ENCODE results near the gene NALCN. TPM values are rescaled to one million over a fixed set of nuclear protein-coding genes. Genes with fewer than 3 reads are reported as not detected.

NALCN gene
- total and polyA plus RNA-seq, 2 experiments from 2014 or later = 0.50 to 0.87 TPM

DNA sequence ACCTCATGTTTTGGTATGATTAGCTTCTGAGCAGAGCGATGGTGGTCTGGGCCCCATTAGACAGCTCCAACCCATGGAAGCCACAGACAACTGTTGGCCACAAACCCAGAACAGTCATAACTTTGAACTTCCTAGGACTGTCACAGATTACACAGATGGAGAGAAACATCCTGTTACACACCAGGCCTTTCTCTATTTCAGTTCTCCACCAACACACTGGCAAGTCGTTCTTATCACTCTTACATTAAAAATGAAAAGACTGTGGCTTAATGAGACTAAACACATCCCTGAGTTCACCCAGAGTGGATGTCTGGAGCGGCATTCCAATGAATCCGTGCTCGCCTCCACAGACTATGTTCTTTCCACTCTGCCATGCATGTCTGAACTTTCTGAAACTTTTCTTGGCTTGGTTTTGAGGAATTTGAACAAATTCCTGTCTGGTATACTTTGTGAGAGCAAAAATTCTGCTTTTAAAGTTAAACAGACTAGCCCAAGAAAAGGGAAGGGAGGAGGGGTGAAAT, 109.1 kb downstream of the NALCN start:
- H3K9me2 ChIP-seq (ENCODE audit: insufficient read depth) = no peaks in the 10 kb centered on the region; the same call in 1 of the 2 replicates
- no peaks in the 10 kb centered on the region for H3F3A ChIP-seq (replicated peaks; ENCODE audit: low read depth)
- H3K79me2 ChIP-seq (replicated peaks; ENCODE audit: insufficient read depth) = no peaks in the 10 kb centered on the region
- TF ChIP-seq, protein P1, sequence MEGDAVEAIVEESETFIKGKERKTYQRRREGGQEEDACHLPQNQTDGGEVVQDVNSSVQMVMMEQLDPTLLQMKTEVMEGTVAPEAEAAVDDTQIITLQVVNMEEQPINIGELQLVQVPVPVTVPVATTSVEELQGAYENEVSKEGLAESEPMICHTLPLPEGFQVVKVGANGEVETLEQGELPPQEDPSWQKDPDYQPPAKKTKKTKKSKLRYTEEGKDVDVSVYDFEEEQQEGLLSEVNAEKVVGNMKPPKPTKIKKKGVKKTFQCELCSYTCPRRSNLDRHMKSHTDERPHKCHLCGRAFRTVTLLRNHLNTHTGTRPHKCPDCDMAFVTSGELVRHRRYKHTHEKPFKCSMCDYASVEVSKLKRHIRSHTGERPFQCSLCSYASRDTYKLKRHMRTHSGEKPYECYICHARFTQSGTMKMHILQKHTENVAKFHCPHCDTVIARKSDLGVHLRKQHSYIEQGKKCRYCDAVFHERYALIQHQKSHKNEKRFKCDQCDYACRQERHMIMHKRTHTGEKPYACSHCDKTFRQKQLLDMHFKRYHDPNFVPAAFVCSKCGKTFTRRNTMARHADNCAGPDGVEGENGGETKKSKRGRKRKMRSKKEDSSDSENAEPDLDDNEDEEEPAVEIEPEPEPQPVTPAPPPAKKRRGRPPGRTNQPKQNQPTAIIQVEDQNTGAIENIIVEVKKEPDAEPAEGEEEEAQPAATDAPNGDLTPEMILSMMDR (conservative IDR thresholded peaks at IDR 0.05; ENCODE audit: low read depth in 2 of 2) = no peak
- TF ChIP-seq CREB1 (CRISPR knock-in tag; IDR thresholded peaks at IDR 0.05; ENCODE audit: low read depth) = no peak
- no peak for TF ChIP-seq STAT1 (IDR thresholded peaks at IDR 0.05; ENCODE audit: unreplicated experiment)
- no peak overlapping the region for H3K27ac ChIP-seq (ENCODE audit: low read depth)
- no peaks in the 10 kb centered on the region for H3K27me3 ChIP-seq (ENCODE audit: insufficient read depth)
- H3K4me2 ChIP-seq = no peak overlapping the region
- no peaks in the 10 kb centered on the region for H3K4me1 ChIP-seq (ENCODE audit: insufficient read depth)
- H3K27ac Mint-ChIP-seq = no peak overlapping the region
- H3K36me3 Mint-ChIP-seq (ENCODE audit: low read depth) = no peaks in the 10 kb centered on the region
- no peaks in the 10 kb centered on the region for H4K20me1 ChIP-seq (replicated peaks; ENCODE audit: insufficient read depth)
- no peak overlapping the region for H3K4me3 ChIP-seq
- peaks cover 3% of the 10 kb centered on the region; the same call in 1 of the 3 replicates for H3K9me3 Mint-ChIP-seq
- H3K27me3 Mint-ChIP-seq (ENCODE audit: insufficient read depth, low read depth, poor library complexity) = no peaks in the 10 kb centered on the region
- ATAC-seq (no peak), DNase-seq (ENCODE audit: low spot score) (no peak)
- H3K36me3 ChIP-seq (ENCODE audit: insufficient read depth) = no peaks in the 10 kb centered on the region
- H2AFZ ChIP-seq = no peak overlapping the region
- H3K4me3 Mint-ChIP-seq = no peak overlapping the region
- H3K4me1 Mint-ChIP-seq = no peaks in the 10 kb centered on the region

DNA sequence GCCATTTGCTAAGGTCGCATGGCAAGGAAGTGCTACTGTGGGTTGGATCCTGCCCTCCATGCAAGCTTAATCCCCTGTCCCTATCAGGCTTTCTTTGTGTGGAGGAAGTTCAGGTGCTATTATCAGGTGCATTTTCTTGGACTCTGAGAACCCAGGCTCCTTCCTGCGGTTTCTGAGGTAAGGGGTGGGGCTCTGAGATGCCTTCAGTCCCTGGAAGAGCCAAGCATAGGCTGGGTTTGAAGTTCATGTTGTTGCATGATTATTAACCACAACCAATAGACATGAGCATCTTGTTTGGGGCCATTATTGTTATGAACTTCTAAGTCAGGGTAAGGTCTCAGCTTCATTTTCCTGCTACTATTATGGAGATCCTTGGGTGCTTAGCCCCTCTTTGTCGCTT, 109.5 kb downstream of the NALCN start:
- no peaks in the 10 kb centered on the region for H3K79me2 ChIP-seq (replicated peaks; ENCODE audit: insufficient read depth)
- no peak overlapping the region for H3K27ac ChIP-seq (ENCODE audit: low read depth)
- no peaks in the 10 kb centered on the region; the same call in 1 of the 2 replicates for H3K9me2 ChIP-seq (ENCODE audit: insufficient read depth)
- no peaks in the 10 kb centered on the region for H3K4me1 ChIP-seq (ENCODE audit: insufficient read depth)
- no peaks in the 10 kb centered on the region for H3F3A ChIP-seq (replicated peaks; ENCODE audit: low read depth)
- ATAC-seq (no peak), DNase-seq (ENCODE audit: low spot score) (no peak)
- H2AFZ ChIP-seq = no peak overlapping the region
- H3K27me3 Mint-ChIP-seq (ENCODE audit: insufficient read depth, low read depth, poor library complexity) = no peaks in the 10 kb centered on the region
- H3K27ac Mint-ChIP-seq = no peak overlapping the region
- H3K36me3 Mint-ChIP-seq (ENCODE audit: low read depth) = no peaks in the 10 kb centered on the region
- no peaks in the 10 kb centered on the region for H3K27me3 ChIP-seq (ENCODE audit: insufficient read depth)
- H3K4me1 Mint-ChIP-seq = no peaks in the 10 kb centered on the region
- no peak overlapping the region for H3K4me3 ChIP-seq
- no peak overlapping the region for H3K4me2 ChIP-seq
- H4K20me1 ChIP-seq (replicated peaks; ENCODE audit: insufficient read depth) = no peaks in the 10 kb centered on the region
- no peak overlapping the region for H3K4me3 Mint-ChIP-seq
- H3K36me3 ChIP-seq (ENCODE audit: insufficient read depth) = no peaks in the 10 kb centered on the region
- H3K9me3 Mint-ChIP-seq = peaks cover 3% of the 10 kb centered on the region; the same call in 1 of the 3 replicates
- no peak for TF ChIP-seq CREB1 (CRISPR knock-in tag; IDR thresholded peaks at IDR 0.05; ENCODE audit: low read depth)
- no peak for TF ChIP-seq NANOG (IDR thresholded peaks at IDR 0.05; ENCODE audit: borderline replicate concordance)
- no peak for TF ChIP-seq STAT1 (IDR thresholded peaks at IDR 0.05; ENCODE audit: unreplicated experiment)
- TF ChIP-seq, protein P2, sequence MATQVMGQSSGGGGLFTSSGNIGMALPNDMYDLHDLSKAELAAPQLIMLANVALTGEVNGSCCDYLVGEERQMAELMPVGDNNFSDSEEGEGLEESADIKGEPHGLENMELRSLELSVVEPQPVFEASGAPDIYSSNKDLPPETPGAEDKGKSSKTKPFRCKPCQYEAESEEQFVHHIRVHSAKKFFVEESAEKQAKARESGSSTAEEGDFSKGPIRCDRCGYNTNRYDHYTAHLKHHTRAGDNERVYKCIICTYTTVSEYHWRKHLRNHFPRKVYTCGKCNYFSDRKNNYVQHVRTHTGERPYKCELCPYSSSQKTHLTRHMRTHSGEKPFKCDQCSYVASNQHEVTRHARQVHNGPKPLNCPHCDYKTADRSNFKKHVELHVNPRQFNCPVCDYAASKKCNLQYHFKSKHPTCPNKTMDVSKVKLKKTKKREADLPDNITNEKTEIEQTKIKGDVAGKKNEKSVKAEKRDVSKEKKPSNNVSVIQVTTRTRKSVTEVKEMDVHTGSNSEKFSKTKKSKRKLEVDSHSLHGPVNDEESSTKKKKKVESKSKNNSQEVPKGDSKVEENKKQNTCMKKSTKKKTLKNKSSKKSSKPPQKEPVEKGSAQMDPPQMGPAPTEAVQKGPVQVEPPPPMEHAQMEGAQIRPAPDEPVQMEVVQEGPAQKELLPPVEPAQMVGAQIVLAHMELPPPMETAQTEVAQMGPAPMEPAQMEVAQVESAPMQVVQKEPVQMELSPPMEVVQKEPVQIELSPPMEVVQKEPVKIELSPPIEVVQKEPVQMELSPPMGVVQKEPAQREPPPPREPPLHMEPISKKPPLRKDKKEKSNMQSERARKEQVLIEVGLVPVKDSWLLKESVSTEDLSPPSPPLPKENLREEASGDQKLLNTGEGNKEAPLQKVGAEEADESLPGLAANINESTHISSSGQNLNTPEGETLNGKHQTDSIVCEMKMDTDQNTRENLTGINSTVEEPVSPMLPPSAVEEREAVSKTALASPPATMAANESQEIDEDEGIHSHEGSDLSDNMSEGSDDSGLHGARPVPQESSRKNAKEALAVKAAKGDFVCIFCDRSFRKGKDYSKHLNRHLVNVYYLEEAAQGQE (IDR thresholded peaks at IDR 0.05; ENCODE audit: unreplicated experiment) = no peak
- TF ChIP-seq ZNF114 (CRISPR knock-in tag; IDR thresholded peaks at IDR 0.05) = no peak
- no peak for TF ChIP-seq POLR2AphosphoS5 (IDR thresholded peaks at IDR 0.05; ENCODE audit: low read depth)
- TF ChIP-seq EZH2 (IDR thresholded peaks at IDR 0.05; ENCODE audit: low read depth, unreplicated experiment) = no peak
- TF ChIP-seq EZH2phosphoT487 (IDR thresholded peaks at IDR 0.05; ENCODE audit: unreplicated experiment) = no peak
- TF ChIP-seq, protein P3, sequence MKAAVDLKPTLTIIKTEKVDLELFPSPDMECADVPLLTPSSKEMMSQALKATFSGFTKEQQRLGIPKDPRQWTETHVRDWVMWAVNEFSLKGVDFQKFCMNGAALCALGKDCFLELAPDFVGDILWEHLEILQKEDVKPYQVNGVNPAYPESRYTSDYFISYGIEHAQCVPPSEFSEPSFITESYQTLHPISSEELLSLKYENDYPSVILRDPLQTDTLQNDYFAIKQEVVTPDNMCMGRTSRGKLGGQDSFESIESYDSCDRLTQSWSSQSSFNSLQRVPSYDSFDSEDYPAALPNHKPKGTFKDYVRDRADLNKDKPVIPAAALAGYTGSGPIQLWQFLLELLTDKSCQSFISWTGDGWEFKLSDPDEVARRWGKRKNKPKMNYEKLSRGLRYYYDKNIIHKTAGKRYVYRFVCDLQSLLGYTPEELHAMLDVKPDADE (IDR thresholded peaks at IDR 0.05) = no peak
